ENCODE measurements around the gene RASSF4.

The RASSF4 gene

GRCh38 chr10:44949915-44950314 lies 9.7 kb upstream of the RASSF4 start:
- H3K9me3 ChIP-seq (ENCODE audit: control insufficient read depth, insufficient read depth, low read depth, low read length): peaks cover 5% of the 10 kb centered on the region; the same call in 1 of the 2 replicates
- no peak overlapping the region for H3K9ac ChIP-seq (ENCODE audit: low read length)
- no peak overlapping the region for H3K27ac ChIP-seq (ENCODE audit: low read depth, low read length)
- no peak overlapping the region for H3K4me3 ChIP-seq (ENCODE audit: low read depth, low read length)
- no peaks in the 10 kb centered on the region for H3K36me3 ChIP-seq (ENCODE audit: control insufficient read depth, insufficient read depth, low read length)
- peaks cover 11% of the 10 kb centered on the region for H3K4me1 ChIP-seq (ENCODE audit: control insufficient read depth, insufficient read depth, low read length)
- H3K27me3 ChIP-seq (ENCODE audit: control insufficient read depth, insufficient read depth, low read length): no peaks in the 10 kb centered on the region

GRCh38 chr10:44950326-44951225 lies 9.0 kb upstream of the RASSF4 start:
- Histone ChIP-seq H3K4me3 (ENCODE audit: low read depth, low read length) (no peak overlapping the region), H3K27me3 (ENCODE audit: control insufficient read depth, insufficient read depth, low read length) (no peaks in the 10 kb centered on the region), H3K9ac (ENCODE audit: low read length) (no peak overlapping the region), H3K36me3 (ENCODE audit: control insufficient read depth, insufficient read depth, low read length) (no peaks in the 10 kb centered on the region), H3K27ac (ENCODE audit: low read depth, low read length) (no peak overlapping the region), H3K4me1 (ENCODE audit: control insufficient read depth, insufficient read depth, low read length) (peaks cover 11% of the 10 kb centered on the region), H3K9me3 (ENCODE audit: control insufficient read depth, insufficient read depth, low read depth, low read length) (no peaks in the 10 kb centered on the region)

- Histone ChIP-seq H3K9me3 (ENCODE audit: control insufficient read depth, insufficient read depth, low read depth, low read length) (no peaks in the 10 kb centered on the region), H3K27ac (ENCODE audit: low read depth, low read length) (no peak overlapping the region), H3K27me3 (ENCODE audit: control insufficient read depth, insufficient read depth, low read length) (no peaks in the 10 kb centered on the region), H3K4me1 (ENCODE audit: control insufficient read depth, insufficient read depth, low read length) (peaks cover 11% of the 10 kb centered on the region), H3K9ac (ENCODE audit: low read length) (no peak overlapping the region), H3K4me3 (ENCODE audit: low read depth, low read length) (no peak overlapping the region), H3K36me3 (ENCODE audit: control insufficient read depth, insufficient read depth, low read length) (no peaks in the 10 kb centered on the region)
Measured at GRCh38 chr10:44951576-44952226, 7.9 kb upstream of the RASSF4 start.

- no peaks in the 10 kb centered on the region for H3K9me3 ChIP-seq (ENCODE audit: control insufficient read depth, insufficient read depth, low read depth, low read length)
- no peaks in the 10 kb centered on the region for H3K36me3 ChIP-seq (ENCODE audit: control insufficient read depth, insufficient read depth, low read length)
- no peak overlapping the region for H3K4me3 ChIP-seq (ENCODE audit: low read depth, low read length)
- H3K27ac ChIP-seq (ENCODE audit: low read depth, low read length): no peak overlapping the region; the same call in 1 of the 2 replicates
- H3K9ac ChIP-seq (ENCODE audit: low read length): no peak overlapping the region
- peaks cover 11% of the 10 kb centered on the region for H3K4me1 ChIP-seq (ENCODE audit: control insufficient read depth, insufficient read depth, low read length)
- H3K27me3 ChIP-seq (ENCODE audit: control insufficient read depth, insufficient read depth, low read length): no peaks in the 10 kb centered on the region
Measured at GRCh38 chr10:44952779-44953231, 6.8 kb upstream of the RASSF4 start.

- Histone ChIP-seq H3K9me3 (ENCODE audit: control insufficient read depth, insufficient read depth, low read depth, low read length) (no peaks in the 10 kb centered on the region), H3K27me3 (ENCODE audit: control insufficient read depth, insufficient read depth, low read length) (no peaks in the 10 kb centered on the region), H3K4me1 (ENCODE audit: control insufficient read depth, insufficient read depth, low read length) (peaks cover 19% of the 10 kb centered on the region), H3K36me3 (ENCODE audit: control insufficient read depth, insufficient read depth, low read length) (no peaks in the 10 kb centered on the region), H3K27ac (ENCODE audit: low read depth, low read length) (no peak overlapping the region), H3K9ac (ENCODE audit: low read length) (no peak overlapping the region), H3K4me3 (ENCODE audit: low read depth, low read length) (no peak overlapping the region)
Measured at GRCh38 chr10:44954042-44954441, 5.6 kb upstream of the RASSF4 start.

- H3K27me3 ChIP-seq (ENCODE audit: control insufficient read depth, insufficient read depth, low read length): peaks cover under 1% of the 10 kb centered on the region; the same call in 1 of the 2 replicates
- no peaks in the 10 kb centered on the region for H3K9me3 ChIP-seq (ENCODE audit: control insufficient read depth, insufficient read depth, low read depth, low read length)
- peaks cover 22% of the 10 kb centered on the region for H3K4me1 ChIP-seq (ENCODE audit: control insufficient read depth, insufficient read depth, low read length)
- no peaks in the 10 kb centered on the region for H3K36me3 ChIP-seq (ENCODE audit: control insufficient read depth, insufficient read depth, low read length)
- no peak overlapping the region for H3K4me3 ChIP-seq (ENCODE audit: low read depth, low read length)
- H3K27ac ChIP-seq (ENCODE audit: low read depth, low read length): no peak overlapping the region
- no peak overlapping the region for H3K9ac ChIP-seq (ENCODE audit: low read length)
Measured at GRCh38 chr10:44954962-44955361, 4.6 kb upstream of the RASSF4 start.

GRCh38 chr10:44955413-44956070 lies 4.1 kb upstream of the RASSF4 start:
- Histone ChIP-seq H3K4me3 (ENCODE audit: low read depth, low read length) (no peak overlapping the region), H3K9me3 (ENCODE audit: control insufficient read depth, insufficient read depth, low read depth, low read length) (no peaks in the 10 kb centered on the region), H3K9ac (ENCODE audit: low read length) (no peak overlapping the region), H3K4me1 (ENCODE audit: control insufficient read depth, insufficient read depth, low read length) (peaks cover 28% of the 10 kb centered on the region), H3K36me3 (ENCODE audit: control insufficient read depth, insufficient read depth, low read length) (no peaks in the 10 kb centered on the region), H3K27me3 (ENCODE audit: control insufficient read depth, insufficient read depth, low read length) (peaks cover 7% of the 10 kb centered on the region), H3K27ac (ENCODE audit: low read depth, low read length) (no peak overlapping the region)

GRCh38 chr10:44956226-44956625 lies 3.4 kb upstream of the RASSF4 start:
- no peak overlapping the region for H3K4me3 ChIP-seq (ENCODE audit: low read depth, low read length)
- H3K4me1 ChIP-seq (ENCODE audit: control insufficient read depth, insufficient read depth, low read length): peaks cover 35% of the 10 kb centered on the region
- H3K36me3 ChIP-seq (ENCODE audit: control insufficient read depth, insufficient read depth, low read length): no peaks in the 10 kb centered on the region
- H3K27ac ChIP-seq (ENCODE audit: low read depth, low read length): no peak overlapping the region
- H3K9me3 ChIP-seq (ENCODE audit: control insufficient read depth, insufficient read depth, low read depth, low read length): no peaks in the 10 kb centered on the region
- H3K27me3 ChIP-seq (ENCODE audit: control insufficient read depth, insufficient read depth, low read length): peaks cover 7% of the 10 kb centered on the region
- H3K9ac ChIP-seq (ENCODE audit: low read length): no peak overlapping the region

- Histone ChIP-seq H3K4me1 (ENCODE audit: control insufficient read depth, insufficient read depth, low read length) (peaks cover 37% of the 10 kb centered on the region), H3K9me3 (ENCODE audit: control insufficient read depth, insufficient read depth, low read depth, low read length) (no peaks in the 10 kb centered on the region), H3K27me3 (ENCODE audit: control insufficient read depth, insufficient read depth, low read length) (peaks cover 7% of the 10 kb centered on the region), H3K27ac (ENCODE audit: low read depth, low read length) (no peak overlapping the region), H3K4me3 (ENCODE audit: low read depth, low read length) (no peak overlapping the region), H3K9ac (ENCODE audit: low read length) (no peak overlapping the region), H3K36me3 (ENCODE audit: control insufficient read depth, insufficient read depth, low read length) (no peaks in the 10 kb centered on the region)
Measured at GRCh38 chr10:44956717-44957706, 2.6 kb upstream of the RASSF4 start.

- Histone ChIP-seq H3K27me3 (ENCODE audit: control insufficient read depth, insufficient read depth, low read length) (peaks cover 7% of the 10 kb centered on the region), H3K27ac (ENCODE audit: low read depth, low read length) (no peak overlapping the region), H3K36me3 (ENCODE audit: control insufficient read depth, insufficient read depth, low read length) (no peaks in the 10 kb centered on the region), H3K9ac (ENCODE audit: low read length) (peak overlapping the region; percentile 82), H3K4me1 (ENCODE audit: control insufficient read depth, insufficient read depth, low read length) (peaks cover 37% of the 10 kb centered on the region), H3K4me3 (ENCODE audit: low read depth, low read length) (peak overlapping the region; percentile 90), H3K9me3 (ENCODE audit: control insufficient read depth, insufficient read depth, low read depth, low read length) (no peaks in the 10 kb centered on the region)
Measured at GRCh38 chr10:44958196-44958897, 1.3 kb upstream of the RASSF4 start.
